NCI-H2107 (cell line): ENCODE measurements around the gene ARPP19.
"Not testable (repeated sequence)": the region's sequence is repeated elsewhere in the genome, so short reads cannot be mapped to it uniquely, and the experiment has no call there.

Source experiments
- DNase-seq: peaks from one replicate; lab custom pipeline; 2025; lab: John Stamatoyannopoulos, UW

ARPP19 gene

GRCh38 chr15:52551186-52551585 is 17.6 kb downstream of the ARPP19 start:
- DNase-seq = not testable (repeated sequence)

GRCh38 chr15:52546031-52546751 is 22.6 kb downstream of the ARPP19 start:
- no peak for DNase-seq

- no peak for DNase-seq
Observed at GRCh38 chr15:52540374-52541012, 28.3 kb downstream of the ARPP19 start.

GRCh38 chr15:52537459-52537858 is 31.4 kb downstream of the ARPP19 start:
- DNase-seq = no peak

- DNase-seq = no peak
Observed at GRCh38 chr15:52532427-52532826, 36.4 kb downstream of the ARPP19 start.

- DNase-seq = no peak
Observed at GRCh38 chr15:52529940-52530339, 38.9 kb downstream of the ARPP19 start.

- DNase-seq = no peak
Observed at GRCh38 chr15:52529341-52529924, 39.4 kb downstream of the ARPP19 start.

GRCh38 chr15:52528564-52529340 is 40.1 kb downstream of the ARPP19 start, which contains the start of gene MYO5A:
Gene MYO5A, minus strand, starts transcription at chr15:52528880. Its CDS starts 74 bp downstream, at chr15:52528806.
- DNase-seq = peak; percentile 3

GRCh38 chr15:52527911-52528563 is 40.8 kb downstream of the ARPP19 start:
- no peak for DNase-seq

GRCh38 chr15:52527196-52527910 is 41.5 kb downstream of the ARPP19 start:
- no peak for DNase-seq

- DNase-seq = no peak
Observed at GRCh38 chr15:52524223-52525136, 44.4 kb downstream of the ARPP19 start.

- DNase-seq = no peak
Observed at GRCh38 chr15:52523647-52524046, 45.2 kb downstream of the ARPP19 start.

GRCh38 chr15:52523192-52523591 is 45.6 kb downstream of the ARPP19 start:
- no peak for DNase-seq

- no peak for DNase-seq
Observed at GRCh38 chr15:52521682-52522081, 47.1 kb downstream of the ARPP19 start.

- no peak for DNase-seq
Observed at GRCh38 chr15:52520421-52520820, 48.4 kb downstream of the ARPP19 start.

- no peak for DNase-seq
Observed at GRCh38 chr15:52518487-52519371, 50.1 kb downstream of the ARPP19 start.

GRCh38 chr15:52517014-52517413 is 51.8 kb downstream of the ARPP19 start:
- DNase-seq = no peak

- DNase-seq = no peak
Observed at GRCh38 chr15:52515343-52515742, 53.5 kb downstream of the ARPP19 start.

GRCh38 chr15:52514482-52514881 is 54.3 kb downstream of the ARPP19 start:
- no peak for DNase-seq
